Stomach (tissue), 4 donors: ENCODE data around the gene SLMAP.

Experiments
- EP300 ChIP-seq: sonication (generic); formaldehyde crosslinking; IDR thresholded peaks from one replicate; pipeline ENCODE4 v1.6.1; 2017; ENCODE audit warnings: antibody characterized with exemption
- POLR2A ChIP-seq, 4 donors: fragments of 450-650 bp; IDR thresholded peaks; one replicate each; pipeline ENCODE4 v1.6.1; 2016; ENCODE audit warnings: antibody characterized with exemption in 4 of 4, control low read depth in 2 of 4, mild to moderate bottlenecking in 1 of 4, moderate library complexity in 1 of 4
- POLR2AphosphoS5 ChIP-seq, 3 donors: sonication (generic); formaldehyde crosslinking; IDR thresholded peaks; one replicate each; pipeline ENCODE4 v1.6.1; 2016; ENCODE audit warnings: antibody characterized with exemption in 3 of 3
- TF ChIP-seq, protein P1 (sequence below), 7 experiments: fragments of 450-650 bp in 4 of 7; fragments of 200-600 bp in 3 of 7; sonication (generic) in 3 of 7; IDR thresholded peaks; one replicate each; pipeline ENCODE4 v1.5.1; 2016 to 2019; ENCODE audit warnings: antibody characterized with exemption in 7 of 7, control low read depth in 2 of 7, mild to moderate bottlenecking in 1 of 7

GRCh38 chr3:57785446-57785845 is 29.3 kb downstream of the SLMAP start:
- TF ChIP-seq, protein P1, sequence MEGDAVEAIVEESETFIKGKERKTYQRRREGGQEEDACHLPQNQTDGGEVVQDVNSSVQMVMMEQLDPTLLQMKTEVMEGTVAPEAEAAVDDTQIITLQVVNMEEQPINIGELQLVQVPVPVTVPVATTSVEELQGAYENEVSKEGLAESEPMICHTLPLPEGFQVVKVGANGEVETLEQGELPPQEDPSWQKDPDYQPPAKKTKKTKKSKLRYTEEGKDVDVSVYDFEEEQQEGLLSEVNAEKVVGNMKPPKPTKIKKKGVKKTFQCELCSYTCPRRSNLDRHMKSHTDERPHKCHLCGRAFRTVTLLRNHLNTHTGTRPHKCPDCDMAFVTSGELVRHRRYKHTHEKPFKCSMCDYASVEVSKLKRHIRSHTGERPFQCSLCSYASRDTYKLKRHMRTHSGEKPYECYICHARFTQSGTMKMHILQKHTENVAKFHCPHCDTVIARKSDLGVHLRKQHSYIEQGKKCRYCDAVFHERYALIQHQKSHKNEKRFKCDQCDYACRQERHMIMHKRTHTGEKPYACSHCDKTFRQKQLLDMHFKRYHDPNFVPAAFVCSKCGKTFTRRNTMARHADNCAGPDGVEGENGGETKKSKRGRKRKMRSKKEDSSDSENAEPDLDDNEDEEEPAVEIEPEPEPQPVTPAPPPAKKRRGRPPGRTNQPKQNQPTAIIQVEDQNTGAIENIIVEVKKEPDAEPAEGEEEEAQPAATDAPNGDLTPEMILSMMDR (IDR thresholded peaks at IDR 0.05): no peak
- no peak for TF ChIP-seq POLR2A (IDR thresholded peaks at IDR 0.05)
- TF ChIP-seq POLR2AphosphoS5 (IDR thresholded peaks at IDR 0.05): no peak
- TF ChIP-seq EP300: no peak
